ENCODE data around the gene ZNF516. TPM values are rescaled to one million over a fixed set of nuclear protein-coding genes. Genes with fewer than 3 reads are reported as not detected.

ZNF516 gene
- total RNA-seq, 1 experiment from 2014 or later, result 22.6 TPM

DNA sequence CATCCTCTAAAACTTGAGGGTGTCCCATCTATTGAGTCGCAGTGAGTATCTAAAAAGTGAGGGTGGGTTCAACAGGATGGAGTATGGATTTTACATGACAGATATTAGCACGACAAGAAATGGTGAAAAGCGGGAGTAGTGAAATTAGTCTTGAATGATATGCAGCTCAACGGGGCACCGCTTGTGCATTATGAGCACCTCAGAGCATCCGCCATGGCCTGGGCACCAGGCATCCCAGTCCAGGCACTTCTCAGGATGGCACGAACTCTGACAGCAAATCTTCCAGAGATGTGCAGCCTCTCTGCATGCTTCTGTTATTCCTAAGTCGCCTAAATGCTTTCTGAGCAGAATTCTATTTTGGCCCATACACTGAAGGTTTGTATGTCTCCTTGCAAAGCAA, 57.1 kb downstream of the ZNF516 start:
- no peak overlapping the region for H3K14ac ChIP-seq (ENCODE audit: insufficient read depth, low read length)
- no peak overlapping the region for H2BK120ac ChIP-seq (ENCODE audit: low read depth, low read length, poor library complexity, severe bottlenecking)
- Mint-ChIP-seq H3K4me3 (no peak overlapping the region), H3K27me3 (ENCODE audit: low read depth) (no peaks in the 10 kb centered on the region), H3K9me3 (no peaks in the 10 kb centered on the region), H3K4me1 (no peaks in the 10 kb centered on the region; a peak in 1 of 4 replicates), H3K36me3 (ENCODE audit: insufficient read depth in 1 of 3, low read depth in 3 of 3) (peaks cover 8 to 14% (median 13%) of the 10 kb centered on the region in 3 experiments; a peak in 5 of 7 replicates), H3K27ac (no peak overlapping the region)
- no peak overlapping the region for H3K23ac ChIP-seq (ENCODE audit: insufficient read length, low read depth, low read length)
- H3K9ac ChIP-seq (ENCODE audit: extremely low read depth, insufficient read length, low read length), result no peak overlapping the region
- H2BK5ac ChIP-seq (ENCODE audit: insufficient read length, low read length), result no peak overlapping the region
- no peak overlapping the region for H3K4ac ChIP-seq (ENCODE audit: low read depth, low read length)
- H3K27me3 ChIP-seq (ENCODE audit: insufficient read depth, low read length), result no peaks in the 10 kb centered on the region
- no peak overlapping the region for H2BK15ac ChIP-seq (ENCODE audit: low read depth, low read length)
- H4K5ac ChIP-seq (ENCODE audit: insufficient read length, low read depth, low read length), result no peak overlapping the region
- H3K9me3 ChIP-seq (ENCODE audit: control insufficient read depth, low read depth, low read length), result no peaks in the 10 kb centered on the region
- H4K91ac ChIP-seq (ENCODE audit: insufficient read length, low read depth, low read length), result no peak overlapping the region
- H2AK5ac ChIP-seq (ENCODE audit: insufficient read length, low read length), result no peak overlapping the region
- WGBS (ENCODE audit: extremely low coverage, insufficient read length, low lambda C conversion rate), result no CpG with 5 or more reads among the region's 8 CpGs
- no peak overlapping the region for H2AFZ ChIP-seq (ENCODE audit: low read length)
- H2BK12ac ChIP-seq (ENCODE audit: insufficient read length, low read depth, low read length), result no peak overlapping the region
- no peak overlapping the region for H3K18ac ChIP-seq (ENCODE audit: insufficient read length, low read depth, low read length)
- no peaks in the 10 kb centered on the region for H4K20me1 ChIP-seq (ENCODE audit: control insufficient read depth, insufficient read depth, insufficient read length)
- H3K23me2 ChIP-seq (ENCODE audit: insufficient read length, low read depth, low read length, poor library complexity, severe bottlenecking), result no peaks in the 10 kb centered on the region
- H3K56ac ChIP-seq (ENCODE audit: insufficient read length, low read depth, low read length), result no peak overlapping the region
- no peaks in the 10 kb centered on the region for H3K4me1 ChIP-seq (ENCODE audit: insufficient read depth, low read length)
- no peak overlapping the region for H4K8ac ChIP-seq (replicated peaks; ENCODE audit: insufficient read length, low read depth, low read length)
- H3T11ph ChIP-seq (ENCODE audit: low read length), result no peak overlapping the region
- no peak for TF ChIP-seq CTCF (conservative IDR thresholded peaks at IDR 0.05)
- no peaks in the 10 kb centered on the region for H3K79me1 ChIP-seq (ENCODE audit: insufficient read depth, low read depth, low read length, poor library complexity, severe bottlenecking)
- no peaks in the 10 kb centered on the region for H3K79me2 ChIP-seq (ENCODE audit: insufficient read depth, low read length)
- H3K27ac ChIP-seq (ENCODE audit: insufficient read length, low read depth, low read length), result no peak overlapping the region
- H3K4me2 ChIP-seq (ENCODE audit: insufficient read depth, insufficient read length, low read length), result no peak overlapping the region
- H2BK20ac ChIP-seq (ENCODE audit: low read depth, low read length, poor library complexity, severe bottlenecking), result no peak overlapping the region
- no peak for DNase-seq

Measured in H9 (cell line).